GM10266 (cell line): Measurements from ENCODE around the gene LUM.

Experiments
- DNase-seq: peaks from one replicate; pipeline ENCODE4 v3.0.0; 2012; ENCODE audit errors: extremely low spot score
- TF ChIP-seq, protein P1 (sequence below): IDR thresholded peaks from 2 replicates; pipeline ENCODE4 v1.5.1; 2012; ENCODE audit warnings: mild to moderate bottlenecking, low read depth; ENCODE audit not compliant: control insufficient read depth, insufficient read depth; ENCODE audit errors: missing control alignments

The LUM gene

DNA sequence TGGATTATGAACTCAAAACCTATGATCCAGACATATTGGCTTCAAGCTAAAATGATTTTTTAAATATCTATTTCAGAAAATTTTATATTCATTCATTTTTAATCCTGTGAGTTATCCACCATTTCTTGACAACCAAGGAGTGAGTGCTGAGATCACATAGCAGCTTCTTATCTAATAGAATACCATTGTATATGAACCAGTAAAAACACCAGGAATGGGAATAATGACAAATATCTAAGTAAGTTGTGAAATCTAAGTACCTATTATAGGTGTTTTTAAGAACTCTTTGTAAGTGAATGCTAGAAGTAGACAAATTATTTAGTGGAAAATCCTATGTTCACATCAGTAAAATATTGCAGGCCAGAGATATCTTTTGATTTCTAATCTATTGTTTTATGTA lies 8.2 kb downstream of the LUM start:
- TF ChIP-seq, protein P1, sequence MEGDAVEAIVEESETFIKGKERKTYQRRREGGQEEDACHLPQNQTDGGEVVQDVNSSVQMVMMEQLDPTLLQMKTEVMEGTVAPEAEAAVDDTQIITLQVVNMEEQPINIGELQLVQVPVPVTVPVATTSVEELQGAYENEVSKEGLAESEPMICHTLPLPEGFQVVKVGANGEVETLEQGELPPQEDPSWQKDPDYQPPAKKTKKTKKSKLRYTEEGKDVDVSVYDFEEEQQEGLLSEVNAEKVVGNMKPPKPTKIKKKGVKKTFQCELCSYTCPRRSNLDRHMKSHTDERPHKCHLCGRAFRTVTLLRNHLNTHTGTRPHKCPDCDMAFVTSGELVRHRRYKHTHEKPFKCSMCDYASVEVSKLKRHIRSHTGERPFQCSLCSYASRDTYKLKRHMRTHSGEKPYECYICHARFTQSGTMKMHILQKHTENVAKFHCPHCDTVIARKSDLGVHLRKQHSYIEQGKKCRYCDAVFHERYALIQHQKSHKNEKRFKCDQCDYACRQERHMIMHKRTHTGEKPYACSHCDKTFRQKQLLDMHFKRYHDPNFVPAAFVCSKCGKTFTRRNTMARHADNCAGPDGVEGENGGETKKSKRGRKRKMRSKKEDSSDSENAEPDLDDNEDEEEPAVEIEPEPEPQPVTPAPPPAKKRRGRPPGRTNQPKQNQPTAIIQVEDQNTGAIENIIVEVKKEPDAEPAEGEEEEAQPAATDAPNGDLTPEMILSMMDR, result no peak
- DNase-seq, result no peak

DNA sequence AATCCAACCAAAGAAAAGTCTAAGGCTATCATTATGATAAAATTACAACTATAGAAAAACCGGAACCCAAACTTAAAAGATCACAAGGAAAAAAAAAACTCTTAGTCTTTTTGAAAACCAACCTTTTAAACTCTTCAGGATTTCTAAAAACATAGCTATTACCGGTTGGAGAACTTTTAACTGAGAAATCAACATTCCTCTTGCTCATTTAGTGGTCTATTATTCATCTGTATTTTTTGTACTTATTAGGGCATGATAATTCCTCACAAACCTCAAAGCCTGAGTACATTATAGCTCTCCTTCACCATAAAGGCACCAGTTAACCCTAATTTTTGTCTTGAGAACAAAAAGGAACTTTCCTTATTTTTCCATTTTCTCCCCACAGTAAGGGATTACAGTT lies 10.4 kb downstream of the LUM start:
- DNase-seq, result no peak
- TF ChIP-seq, protein P1, result no peak

- TF ChIP-seq, protein P1, result no peak
- DNase-seq, result no peak
Observed at GRCh38 chr12:91099836-91100235, 11.5 kb downstream of the LUM start.

DNA sequence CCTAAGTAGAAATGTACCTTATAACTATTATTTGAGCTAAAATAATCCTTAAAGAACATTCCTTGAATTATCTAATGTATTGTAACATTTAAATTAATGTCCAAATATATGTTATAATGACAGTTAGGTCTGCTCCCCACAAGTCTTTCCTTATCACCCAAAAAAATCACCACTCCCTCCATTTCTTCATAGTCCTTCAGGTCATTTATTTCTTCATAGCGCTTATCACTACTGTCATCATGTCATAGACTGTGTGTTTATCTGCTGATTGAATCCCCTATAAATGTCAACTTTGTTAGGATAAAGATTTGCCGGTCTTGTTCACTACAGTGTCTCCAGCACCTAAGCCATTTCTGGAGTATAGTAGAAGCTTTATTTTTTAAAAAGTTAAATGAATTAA lies 12.0 kb downstream of the LUM start:
- TF ChIP-seq, protein P1, result no peak
- no peak for DNase-seq

GRCh38 chr12:91098941-91099340 lies 12.4 kb downstream of the LUM start:
- no peak for DNase-seq
- TF ChIP-seq, protein P1, result no peak

DNA sequence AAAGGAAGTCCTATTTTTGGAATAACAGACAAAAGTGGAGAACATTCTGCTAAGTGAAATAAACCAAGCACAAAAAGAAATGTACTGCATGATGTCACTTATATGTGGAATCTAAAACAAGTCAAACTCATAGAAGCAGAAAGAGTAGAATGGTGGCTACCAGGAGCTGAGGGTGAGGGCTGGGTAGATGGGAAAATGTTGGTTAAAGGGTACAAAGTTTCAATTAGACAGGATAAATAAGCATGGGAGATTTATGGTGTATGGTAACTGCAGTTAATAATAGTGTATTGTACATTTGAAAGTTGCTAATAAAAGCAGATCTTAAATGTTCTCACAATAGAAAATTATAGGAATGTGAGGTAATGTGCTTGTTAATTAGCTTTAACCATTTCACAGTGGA lies 12.8 kb downstream of the LUM start:
- no peak for DNase-seq

GRCh38 chr12:91094957-91095356 lies 16.3 kb downstream of the LUM start:
- DNase-seq, result no peak
- TF ChIP-seq, protein P1, result no peak

More for the DNA sequence above, 12.8 kb downstream of the LUM start:
- TF ChIP-seq, protein P1, result no peak
